Pancreas (tissue), 10 donors: ENCODE results near the gene CNTN5. TPM values are rescaled to one million over a fixed set of nuclear protein-coding genes. Genes with fewer than 3 reads are reported as not detected.

ENCODE experiments used
- ATAC-seq, 4 donors: fragments of 200-7000 bp; cut with Tn5 transposase; one replicate each; pipeline versions ENCODE4 v1.8.0 to v1.9.1; 2020; ENCODE audit warnings: mild to moderate bottlenecking in 4 of 4, moderate library complexity in 4 of 4
- DNase-seq, 6 donors: peaks; one replicate each; pipeline ENCODE4 v3.0.0-alpha.2; 2020
- FAIRE-seq: peaks from 2 replicates; lab custom pipeline; 2012; peaks lifted over from hg19 to GRCh38; lab: Jason Lieb, UNC
- H3K27ac ChIP-seq, 4 donors: fragments of 200-600 bp; sonication (generic); 1 replicate in 3 of 4; 2 replicates in 1 of 4; pipeline versions ENCODE4 v1.5.0 to v1.8.0; 2020
- H3K27me3 ChIP-seq, 4 donors: fragments of 200-600 bp; one replicate each; pipeline ENCODE4 v1.8.0; 2021
- H3K36me3 ChIP-seq, 3 donors: fragments of 200-600 bp; sonication (generic) in 1 of 3; one replicate each; pipeline versions ENCODE4 v1.5.0 to v1.8.0; 2020 to 2021
- H3K4me1 ChIP-seq, 3 donors: fragments of 200-600 bp; one replicate each; pipeline ENCODE4 v1.8.0; 2021
- H3K4me3 ChIP-seq, 4 donors: fragments of 200-600 bp; sonication (generic) in 2 of 4; one replicate each; pipeline versions ENCODE4 v1.5.0 to v1.8.0; 2020 to 2021
- H3K9me3 ChIP-seq, 4 donors: fragments of 200-600 bp; one replicate each; pipeline ENCODE4 v1.8.0; 2021
- WGBS, 2 donors: extraction: QIAGEN DNeasy Blood & Tissue Kit; methylation state at CpG; one replicate each; pipeline ENCODE4 v1.1.7; 2013; 5-methylcytosine and 5-hydroxymethylcytosine counted together
- intact Hi-C, 3 donors: fragments of 100-400 bp; cut with DNase I; formaldehyde crosslinking; loops; one replicate each; pipeline versions ENCODE4 v1.11.1 to v1.14.2; 2022
- polyA plus RNA-seq, 2 donors: library from polyadenylated mRNA; stranded (reverse); fragments of 200-250 nt; gene quantifications; one replicate each; pipeline ENCODE4 v1.2.3, GENCODE V29; 2013
- total RNA-seq, 6 donors: library from RNA; stranded (reverse); fragmentation: NEBNext Ultra II Directional in 4 of 6; extraction: Animal tissue kit (Norgen Biotek cat#: 25700) in 4 of 6; gene quantifications; one replicate each; pipeline versions ENCODE4 v1.2.1 to v1.2.4, GENCODE V29; 2021 to 2023
- TF ChIP-seq, protein P1 (sequence below), 4 donors: fragments of 200-600 bp; sonication (generic) in 3 of 4; IDR thresholded peaks; one replicate each; pipeline versions ENCODE4 v1.5.0 to v1.8.0; 2021; ENCODE audit warnings: antibody characterized with exemption in 4 of 4
- donor health status: healthy with polysubstance abuse.
- donor health status: DM: no; HTN: no; CAD: no; lungs with moderate emphysema.
- donor health status: DM: no; HTN: no; CAD: no.
- donor health status: control.
- donor health status: control.
- donor health status: Bipolar disorder and iron deficiency.
- donor health status: DM: yes; HTN: yes; CAD: no.
- donor health status: DM: no; HTN: no; CAD: no.
- donor health status: DM: no; HTN: no; CAD: no.
- donor health status: DM: yes; HTN: yes; CAD: no.

CNTN5 gene
- total and polyA plus RNA-seq, 8 donors: 0.11 to 1.2 (median 0.58) TPM

- intact Hi-C loops: no loop called here
Measured at GRCh38 chr11:100177651-100178050, 1156.9 kb downstream of the CNTN5 start.

DNA sequence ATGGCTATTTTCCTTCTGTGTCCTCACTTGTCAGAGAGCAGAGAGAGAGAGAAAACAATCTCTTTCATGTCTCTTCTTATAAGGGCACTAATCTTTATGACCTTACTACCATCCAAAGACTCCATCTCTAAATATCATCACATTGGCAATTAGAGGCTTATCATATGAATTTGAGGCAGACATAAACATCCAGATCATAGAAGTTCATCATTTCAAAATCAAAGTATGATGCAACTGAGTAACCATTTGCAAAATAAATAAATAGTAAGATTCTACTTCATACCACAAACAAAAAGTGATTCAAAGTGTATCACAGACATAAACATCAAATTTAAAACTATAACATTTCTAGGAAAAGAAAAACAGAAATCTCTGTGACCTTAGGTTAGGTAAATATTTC is 1161.6 kb downstream of the CNTN5 start:
- Histone ChIP-seq H3K4me3 (no peak overlapping the region), H3K4me1 (no peaks in the 10 kb centered on the region), H3K36me3 (no peaks in the 10 kb centered on the region), H3K27me3 (no peaks in the 10 kb centered on the region), H3K27ac (no peak overlapping the region), H3K9me3 (no peaks in the 10 kb centered on the region)
- ATAC-seq: no peak
- no peak for FAIRE-seq
- TF ChIP-seq, protein P1, sequence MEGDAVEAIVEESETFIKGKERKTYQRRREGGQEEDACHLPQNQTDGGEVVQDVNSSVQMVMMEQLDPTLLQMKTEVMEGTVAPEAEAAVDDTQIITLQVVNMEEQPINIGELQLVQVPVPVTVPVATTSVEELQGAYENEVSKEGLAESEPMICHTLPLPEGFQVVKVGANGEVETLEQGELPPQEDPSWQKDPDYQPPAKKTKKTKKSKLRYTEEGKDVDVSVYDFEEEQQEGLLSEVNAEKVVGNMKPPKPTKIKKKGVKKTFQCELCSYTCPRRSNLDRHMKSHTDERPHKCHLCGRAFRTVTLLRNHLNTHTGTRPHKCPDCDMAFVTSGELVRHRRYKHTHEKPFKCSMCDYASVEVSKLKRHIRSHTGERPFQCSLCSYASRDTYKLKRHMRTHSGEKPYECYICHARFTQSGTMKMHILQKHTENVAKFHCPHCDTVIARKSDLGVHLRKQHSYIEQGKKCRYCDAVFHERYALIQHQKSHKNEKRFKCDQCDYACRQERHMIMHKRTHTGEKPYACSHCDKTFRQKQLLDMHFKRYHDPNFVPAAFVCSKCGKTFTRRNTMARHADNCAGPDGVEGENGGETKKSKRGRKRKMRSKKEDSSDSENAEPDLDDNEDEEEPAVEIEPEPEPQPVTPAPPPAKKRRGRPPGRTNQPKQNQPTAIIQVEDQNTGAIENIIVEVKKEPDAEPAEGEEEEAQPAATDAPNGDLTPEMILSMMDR (IDR thresholded peaks at IDR 0.05): no peak
- DNase-seq: no peak
- intact Hi-C loops: no loop called here

More at GRCh38 chr11:100177651-100178050, 1156.9 kb downstream of the CNTN5 start:
- Histone ChIP-seq H3K27me3 (no peaks in the 10 kb centered on the region), H3K9me3 (no peaks in the 10 kb centered on the region), H3K27ac (no peak overlapping the region), H3K4me1 (no peaks in the 10 kb centered on the region), H3K4me3 (no peak overlapping the region), H3K36me3 (no peaks in the 10 kb centered on the region)
- TF ChIP-seq, protein P1 (IDR thresholded peaks at IDR 0.05): no peak
- ATAC-seq (no peak), DNase-seq (no peak), FAIRE-seq (no peak)
- WGBS, 2 donors: 81 to 83% methylated on average over 5 of the region's 5 CpGs

- TF ChIP-seq, protein P1 (IDR thresholded peaks at IDR 0.05): no peak
- no peaks in the 10 kb centered on the region for H3K9me3 ChIP-seq
- intact Hi-C loops: no loop called here
- no peak overlapping the region for H3K4me3 ChIP-seq
- no peaks in the 10 kb centered on the region for H3K27me3 ChIP-seq
- no peak for ATAC-seq
- H3K36me3 ChIP-seq: no peaks in the 10 kb centered on the region
- no peak for DNase-seq
- no peaks in the 10 kb centered on the region for H3K4me1 ChIP-seq
- H3K27ac ChIP-seq: no peak overlapping the region
- FAIRE-seq: no peak
- WGBS, 2 donors: 57 to 78% methylated on average over 2 of the region's 2 CpGs
Measured at GRCh38 chr11:100182927-100183326, 1162.2 kb downstream of the CNTN5 start.

DNA sequence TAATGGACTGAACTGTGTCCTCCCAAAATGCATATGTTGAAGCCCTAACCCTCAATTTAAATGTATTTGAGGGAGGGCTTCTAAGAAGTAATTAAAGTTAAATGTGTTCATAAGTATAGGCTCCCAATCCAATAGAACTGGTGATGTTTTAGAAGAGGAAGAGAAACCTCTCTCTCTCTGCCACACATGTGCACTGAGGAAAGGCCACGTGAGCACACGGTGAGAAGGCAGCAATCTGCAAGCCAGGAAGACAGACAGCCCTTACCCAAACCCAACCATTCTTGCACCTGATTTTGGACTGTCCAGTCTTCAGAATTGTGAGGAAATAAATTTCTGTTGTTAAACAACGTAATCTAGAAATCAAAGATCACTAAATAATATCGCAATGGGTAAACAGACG is 1164.8 kb downstream of the CNTN5 start:
- no peak overlapping the region for H3K4me3 ChIP-seq
- WGBS, 2 donors: 73 to 82% methylated on average over 5 of the region's 5 CpGs
- DNase-seq (no peak), ATAC-seq (no peak), FAIRE-seq (no peak)
- H3K27ac ChIP-seq: no peak overlapping the region
- no peaks in the 10 kb centered on the region for H3K4me1 ChIP-seq
- intact Hi-C loops: no loop called here
- no peaks in the 10 kb centered on the region for H3K9me3 ChIP-seq
- H3K36me3 ChIP-seq: no peaks in the 10 kb centered on the region
- no peaks in the 10 kb centered on the region for H3K27me3 ChIP-seq
- TF ChIP-seq, protein P1 (IDR thresholded peaks at IDR 0.05): no peak

- DNase-seq (no peak), ATAC-seq (no peak), FAIRE-seq (no peak)
- Histone ChIP-seq H3K36me3 (no peaks in the 10 kb centered on the region), H3K27me3 (no peaks in the 10 kb centered on the region), H3K4me3 (no peak overlapping the region), H3K27ac (no peak overlapping the region), H3K9me3 (no peaks in the 10 kb centered on the region), H3K4me1 (no peaks in the 10 kb centered on the region)
- intact Hi-C loops: no loop called here
- 83 to 91% methylated on average over 6 of the region's 6 CpGs for WGBS, 2 donors
- TF ChIP-seq, protein P1 (IDR thresholded peaks at IDR 0.05): no peak
Measured at GRCh38 chr11:100188137-100188783, 1167.5 kb downstream of the CNTN5 start.
